GM21526 (cell line): ENCODE data around the gene METTL18.
"Not testable (repeated sequence)": the region's sequence is repeated elsewhere in the genome, so short reads cannot be mapped to it uniquely, and the experiment has no call there.

Experiments
- ATAC-seq: cut with Tn5 transposase; IDR thresholded peaks from one replicate; pipeline ENCODE4 v1.9.1; 2021; ENCODE audit warnings: moderate library complexity; ENCODE audit not compliant: unreplicated experiment, low FRiP score

Gene METTL18

DNA sequence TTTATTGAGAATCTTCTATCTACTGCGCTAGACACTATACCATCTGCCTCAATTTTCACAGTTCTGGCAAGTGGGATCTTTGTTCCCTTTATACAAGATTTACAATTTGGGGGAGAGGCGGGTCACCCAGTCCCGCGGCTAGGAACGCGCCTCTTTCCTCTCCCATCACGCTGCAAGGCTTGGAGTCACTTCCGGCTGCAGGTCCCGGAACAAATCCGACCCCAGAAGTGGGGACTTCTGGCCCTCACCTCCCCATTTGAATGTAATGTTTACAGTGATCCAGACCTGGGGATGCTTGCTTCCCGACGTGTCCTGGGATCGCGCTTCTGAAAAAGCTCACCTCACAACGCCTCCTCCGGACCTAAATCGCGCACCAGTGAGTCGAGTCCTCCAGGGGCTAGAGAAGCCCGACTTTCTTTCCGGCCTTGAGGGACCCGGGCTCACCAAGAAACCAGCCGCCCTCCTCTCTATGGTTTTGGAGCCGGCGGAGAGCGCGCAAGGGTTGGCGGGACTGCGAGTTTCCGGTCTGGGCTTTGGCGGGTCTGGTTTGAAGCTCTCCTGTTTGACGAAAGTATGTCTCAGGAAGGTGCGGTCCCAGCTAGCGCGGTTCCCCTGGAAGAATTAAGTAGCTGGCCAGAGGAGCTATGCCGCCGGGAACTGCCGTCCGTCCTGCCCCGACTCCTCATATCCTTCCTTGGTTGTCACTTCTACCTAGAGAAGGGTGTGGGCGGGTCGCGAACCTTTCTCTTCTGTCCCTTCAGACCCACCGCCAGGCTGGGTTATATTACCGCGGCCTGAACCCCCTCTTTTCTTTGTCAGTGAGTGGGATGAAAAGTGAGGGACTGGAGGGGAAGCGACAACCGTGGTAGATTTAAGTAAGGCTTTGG is at the start of gene METTL18:
Gene METTL18, minus strand, starts transcription at position 378 of the 887 bp plus-strand sequence. CDS start 1,212 bp downstream, outside the sequence.
- ATAC-seq, result peak; percentile 93

- no peak for ATAC-seq
Measured at GRCh38 chr1:169838942-169839341, 44.2 kb upstream of the METTL18 start.

- no peak for ATAC-seq
Measured at GRCh38 chr1:169836198-169836597, 41.5 kb upstream of the METTL18 start.

DNA sequence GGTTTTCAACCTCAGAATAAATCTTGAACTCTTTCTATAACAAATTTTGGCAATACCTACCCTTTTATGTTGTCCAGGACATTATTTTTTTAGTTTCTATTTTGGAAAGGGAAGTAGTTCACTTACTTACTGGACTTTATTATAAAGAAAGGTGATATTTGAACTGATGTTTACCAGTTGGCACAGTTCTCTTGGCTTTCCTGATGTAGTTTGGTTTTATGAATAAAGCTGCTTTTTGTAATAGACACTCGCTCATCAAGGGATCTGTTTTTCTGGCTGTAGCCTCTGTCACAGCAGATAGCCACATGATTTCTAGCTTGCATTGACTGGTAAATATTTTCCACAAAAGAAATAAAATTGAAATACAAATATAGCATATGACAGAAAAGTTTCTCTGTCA is 40.9 kb upstream of the METTL18 start:
- no peak for ATAC-seq

- ATAC-seq, result no peak
Measured at GRCh38 chr1:169834869-169835268, 40.2 kb upstream of the METTL18 start.

GRCh38 chr1:169833179-169833901 is 38.6 kb upstream of the METTL18 start:
- no peak for ATAC-seq

GRCh38 chr1:169829671-169830070 is 35.0 kb upstream of the METTL18 start:
- no peak for ATAC-seq

- ATAC-seq, result no peak
Measured at GRCh38 chr1:169824153-169824552, 29.4 kb upstream of the METTL18 start.

GRCh38 chr1:169821500-169821899 is 26.8 kb upstream of the METTL18 start:
- ATAC-seq, result no peak

DNA sequence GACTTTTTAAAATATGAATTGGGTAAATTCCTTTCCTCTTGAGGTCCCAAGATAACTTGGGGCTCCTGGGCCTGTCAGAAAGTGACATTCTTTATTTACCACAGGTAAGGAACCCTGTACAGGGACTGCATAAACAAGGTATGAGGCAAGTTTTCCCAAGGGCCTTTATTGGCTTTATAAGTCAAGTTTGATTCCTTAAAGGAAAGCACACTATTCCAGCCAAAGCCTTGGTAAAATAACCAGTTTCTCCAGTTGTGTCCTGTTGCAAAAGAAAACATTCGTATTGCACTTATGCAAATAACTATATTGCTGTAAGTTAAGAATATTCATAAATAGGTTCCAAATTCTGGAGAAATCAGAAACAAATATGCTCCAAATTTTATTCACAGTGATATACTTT is 21.9 kb upstream of the METTL18 start:
- ATAC-seq, result no peak

DNA sequence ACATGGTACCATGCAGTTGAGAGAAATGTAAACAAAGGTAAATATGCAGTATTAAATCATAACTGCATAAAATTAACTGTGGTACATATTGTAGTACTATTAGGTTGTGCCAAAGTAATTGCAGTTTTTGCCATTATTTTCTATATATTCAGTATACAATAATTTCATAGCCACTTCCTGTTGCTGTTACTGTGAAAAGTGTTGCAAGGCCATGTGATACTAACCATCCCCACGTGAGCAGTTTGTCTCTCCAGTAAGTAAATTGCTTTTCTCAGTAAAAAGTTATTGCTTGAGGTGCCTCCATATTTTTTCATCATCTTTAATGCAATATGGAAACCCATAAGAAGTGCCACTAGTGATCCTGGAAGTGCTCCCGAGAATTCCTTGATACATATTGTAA is 19.6 kb upstream of the METTL18 start:
- ATAC-seq, result no peak

DNA sequence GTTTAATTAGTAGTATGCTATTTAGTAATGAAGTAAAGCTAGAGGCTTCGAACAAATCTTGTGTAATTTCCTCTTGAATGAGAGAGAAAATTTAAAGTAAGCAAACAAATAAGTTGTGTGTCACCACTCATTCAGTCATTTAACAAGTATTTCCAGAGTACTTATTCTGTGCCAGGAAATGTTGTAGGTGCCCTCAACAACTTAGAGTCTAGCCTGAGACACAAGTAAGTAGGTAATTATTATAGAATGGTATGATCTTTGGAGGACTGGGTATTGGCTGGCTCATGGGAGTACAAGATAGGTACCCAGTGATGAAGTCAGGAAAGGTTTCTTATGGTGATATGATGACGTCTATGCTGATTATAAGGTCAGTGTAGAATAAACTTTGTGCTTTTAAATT is 17.4 kb upstream of the METTL18 start:
- no peak for ATAC-seq

DNA sequence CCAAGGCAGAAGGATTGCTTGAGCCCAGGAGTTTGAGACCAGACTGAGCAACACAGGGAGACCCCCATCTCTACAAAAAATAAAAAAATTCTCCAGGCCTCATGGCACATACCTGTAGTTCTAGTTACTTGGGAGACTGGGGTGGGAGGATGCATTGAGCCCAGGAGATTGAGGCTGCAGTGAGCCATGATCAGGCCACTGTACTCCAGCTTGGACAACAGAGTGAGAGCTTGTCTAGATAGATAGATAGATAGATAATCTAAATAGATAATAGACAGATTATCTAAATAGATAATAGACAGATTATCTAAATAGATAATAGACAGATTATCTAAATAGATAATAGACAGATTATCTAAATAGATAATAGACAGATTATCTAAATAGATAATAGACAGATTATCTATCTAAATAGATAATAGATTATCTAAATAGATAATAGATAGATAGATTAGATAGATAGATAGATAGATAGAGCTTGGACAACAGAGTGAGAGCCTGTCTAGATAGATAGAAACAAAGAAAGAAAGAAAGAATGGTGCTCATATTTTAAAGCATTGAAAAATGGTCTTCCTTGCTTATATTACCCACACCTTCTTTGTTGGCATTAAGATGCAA is 16.8 kb upstream of the METTL18 start:
- ATAC-seq, result not testable (repeated sequence)

GRCh38 chr1:169809370-169810095 is 14.8 kb upstream of the METTL18 start:
- no peak for ATAC-seq

- no peak for ATAC-seq
Measured at GRCh38 chr1:169804941-169805340, 10.2 kb upstream of the METTL18 start.

DNA sequence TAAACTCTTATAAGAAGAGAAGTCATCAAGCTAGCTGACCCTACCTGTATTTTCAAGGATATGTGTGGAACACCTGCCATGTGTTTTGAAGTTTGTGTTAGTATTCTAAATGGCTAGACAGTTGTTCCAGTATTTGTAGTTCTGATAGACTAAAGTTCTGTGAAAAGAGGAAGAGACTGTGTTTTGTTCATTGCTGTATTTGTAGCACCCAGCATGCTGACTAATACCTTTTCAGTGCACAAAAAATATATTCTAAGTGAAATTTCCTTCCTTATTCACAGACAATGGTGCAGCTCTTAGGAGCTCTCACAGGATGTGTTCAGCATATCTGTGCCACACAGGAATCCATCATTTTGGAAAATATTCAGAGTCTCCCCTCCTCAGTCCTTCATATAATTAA is 8.2 kb upstream of the METTL18 start:
- ATAC-seq, result no peak

DNA sequence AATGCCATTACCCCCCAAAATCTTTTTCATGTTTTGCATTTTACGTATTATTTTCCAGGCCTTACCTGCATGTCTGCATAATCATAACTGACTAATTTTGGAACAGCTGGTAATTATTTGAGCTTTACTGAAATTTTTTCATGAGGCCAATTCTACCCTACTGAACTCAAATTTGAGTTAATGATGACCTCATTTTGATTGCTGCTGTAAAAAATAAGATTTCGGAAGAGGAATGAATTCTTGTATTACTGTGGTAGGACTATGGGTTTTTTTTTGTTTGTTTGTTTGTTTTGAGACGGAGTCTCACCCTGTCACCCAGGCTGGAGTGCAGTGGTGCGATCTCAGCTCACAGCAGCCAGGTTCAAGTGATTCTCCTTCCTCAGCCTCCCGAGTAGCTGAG is 2.6 kb upstream of the METTL18 start:
- ATAC-seq, result no peak

DNA sequence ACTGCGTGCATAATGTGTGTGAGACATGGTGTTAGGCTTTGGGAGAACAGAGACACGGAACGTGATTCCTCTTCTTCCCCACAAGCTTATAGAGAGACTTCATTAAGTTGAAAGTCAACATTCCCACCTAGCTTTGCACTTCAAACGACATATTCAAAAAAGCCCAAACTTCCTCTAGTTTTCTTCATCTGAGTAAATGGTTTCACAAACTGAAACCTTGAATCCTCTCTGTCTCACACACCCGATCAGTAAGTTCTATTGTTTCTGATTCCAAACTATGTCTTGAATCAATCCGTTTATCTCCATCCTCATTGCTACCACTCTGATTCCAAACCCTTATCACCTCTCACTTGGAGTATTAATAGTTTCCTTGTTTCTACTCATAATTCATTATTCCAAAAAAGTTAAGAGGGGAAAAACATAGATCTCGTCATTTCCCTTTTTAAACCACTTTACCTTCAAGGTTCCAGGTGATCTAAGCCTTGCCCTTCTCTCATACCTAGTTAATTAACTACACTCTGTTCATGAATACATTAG is 1.6 kb upstream of the METTL18 start:
- no peak for ATAC-seq

DNA sequence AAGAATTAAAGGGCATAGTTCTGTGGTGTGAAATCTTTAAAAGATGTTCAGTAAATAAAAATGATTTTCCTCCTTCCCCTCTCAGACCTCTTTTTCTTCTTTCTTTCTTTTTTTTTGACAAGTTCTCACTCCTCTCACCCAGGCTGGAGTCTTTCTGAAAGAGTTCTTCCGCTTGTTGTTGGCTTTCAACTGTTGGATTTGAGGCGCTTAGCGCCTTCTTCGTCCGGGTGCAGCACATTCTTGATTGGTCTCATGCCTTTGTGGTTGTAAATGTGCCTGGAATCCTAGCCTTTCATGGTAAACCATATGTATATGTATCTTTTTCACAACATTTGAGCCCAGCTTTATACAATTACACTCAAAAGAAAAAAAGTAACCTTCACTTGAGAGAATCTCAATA is 980 bp upstream of the METTL18 start:
- no peak for ATAC-seq

- ATAC-seq, result no peak
Measured at GRCh38 chr1:169793730-169794129, 977 bp downstream of the METTL18 start.
